Stimulated activated CD8-positive, alpha-beta memory T cell treated with anti-CD3 and anti-CD28 coated beads, Interleukin-15, amount 100 ng/mL, for 1 hour (primary cell): Measurements from ENCODE around the gene SUMO3.
"Not testable (repeated sequence)": the region's sequence is repeated elsewhere in the genome, so short reads cannot be mapped to it uniquely, and the experiment has no call there.

Experiments
- DNase-seq: peaks from one replicate; pipeline ENCODE4 v3.0.0-alpha.2; 2020; ENCODE audit warnings: low read depth

The SUMO3 gene

GRCh38 chr21:44846485-44847260 lies 28.8 kb upstream of the SUMO3 start:
- no peak for DNase-seq

- no peak for DNase-seq
Measured at GRCh38 chr21:44846224-44846484, 28.3 kb upstream of the SUMO3 start.

GRCh38 chr21:44845418-44846223 lies 27.8 kb upstream of the SUMO3 start:
- peak; percentile 11 for DNase-seq

- no peak for DNase-seq
Measured at GRCh38 chr21:44844256-44844655, 26.4 kb upstream of the SUMO3 start.

- no peak for DNase-seq
Measured at GRCh38 chr21:44842721-44843445, 25.0 kb upstream of the SUMO3 start.

GRCh38 chr21:44842087-44842486 lies 24.2 kb upstream of the SUMO3 start:
- DNase-seq, result no peak

GRCh38 chr21:44840771-44841170 lies 22.9 kb upstream of the SUMO3 start:
- no peak for DNase-seq

- no peak for DNase-seq
Measured at GRCh38 chr21:44838951-44839350, 21.1 kb upstream of the SUMO3 start.

GRCh38 chr21:44838039-44838895 lies 20.4 kb upstream of the SUMO3 start:
- DNase-seq, result no peak

GRCh38 chr21:44837537-44837936 lies 19.7 kb upstream of the SUMO3 start:
- no peak for DNase-seq

- DNase-seq, result no peak
Measured at GRCh38 chr21:44836666-44837471, 19.0 kb upstream of the SUMO3 start.

GRCh38 chr21:44836349-44836665 lies 18.4 kb upstream of the SUMO3 start:
- DNase-seq, result no peak

GRCh38 chr21:44835647-44835973 lies 17.7 kb upstream of the SUMO3 start:
- no peak for DNase-seq

GRCh38 chr21:44834951-44835646 lies 17.2 kb upstream of the SUMO3 start:
- no peak for DNase-seq

- no peak for DNase-seq
Measured at GRCh38 chr21:44834231-44834950, 16.5 kb upstream of the SUMO3 start.

- no peak for DNase-seq
Measured at GRCh38 chr21:44833663-44834062, 15.8 kb upstream of the SUMO3 start.

GRCh38 chr21:44832516-44833255 lies 14.8 kb upstream of the SUMO3 start:
- not testable (repeated sequence) for DNase-seq

- DNase-seq, result no peak
Measured at GRCh38 chr21:44831227-44831860, 13.5 kb upstream of the SUMO3 start.

GRCh38 chr21:44829507-44830092 lies 11.7 kb upstream of the SUMO3 start:
- DNase-seq, result no peak
